Breast epithelium (tissue), 3 donors: Measurements from ENCODE around the gene RIN1.
"Not testable (repeated sequence)": the region's sequence is repeated elsewhere in the genome, so short reads cannot be mapped to it uniquely, and the experiment has no call there.

Source experiments
- CTCF ChIP-seq, 3 donors: fragments of 450-650 bp; IDR thresholded peaks; one replicate each; pipeline ENCODE4 v1.5.1; 2016 to 2017; ENCODE audit warnings: antibody characterized with exemption in 3 of 3, mild to moderate bottlenecking in 3 of 3, moderate library complexity in 3 of 3
- POLR2A ChIP-seq: fragments of 450-650 bp; IDR thresholded peaks from one replicate; pipeline ENCODE4 v1.6.1; 2016; ENCODE audit warnings: antibody characterized with exemption, mild to moderate bottlenecking, moderate library complexity
- POLR2AphosphoS5 ChIP-seq, 3 donors: sonication (generic); formaldehyde crosslinking; IDR thresholded peaks; one replicate each; pipeline ENCODE4 v1.6.1; 2017; ENCODE audit warnings: antibody characterized with exemption in 3 of 3

- TF ChIP-seq CTCF (IDR thresholded peaks at IDR 0.05); POLR2A; POLR2AphosphoS5 (IDR thresholded peaks at IDR 0.05): not testable (repeated sequence)
These were observed 37.6 kb upstream of the RIN1 start for GRCh38 chr11:66373690-66374287.
